Measurements from ENCODE around the gene DCX. TPM values are rescaled to one million over a fixed set of nuclear protein-coding genes. Genes with fewer than 3 reads are reported as not detected.

DCX gene
- total RNA-seq, 4 donors from 2014 or later: 0.04 to 0.26 TPM; not detected in 2

- Histone ChIP-seq H3K27ac (no peak overlapping the region), H3K27me3 (no peaks in the 10 kb centered on the region), H3K4me1 (no peaks in the 10 kb centered on the region), H3K4me3 (no peak overlapping the region), H3K36me3 (no peaks in the 10 kb centered on the region), H3K9me3 (no peaks in the 10 kb centered on the region)
- intact Hi-C loops (cut with DNase I): no loop called here
- no peak for DNase-seq
- no peak for TF ChIP-seq CTCF (IDR thresholded peaks at IDR 0.05)
- TF ChIP-seq POLR2A (IDR thresholded peaks at IDR 0.05): no peak
- 13 to 41% methylated on average over 6 of the region's 6 CpGs for WGBS, 2 donors
Observed at GRCh38 chrX:111376897-111377578, 35.0 kb downstream of the DCX start.

- no peaks in the 10 kb centered on the region for H3K36me3 ChIP-seq
- H3K9me3 ChIP-seq: no peaks in the 10 kb centered on the region
- no peak overlapping the region for H3K4me3 ChIP-seq
- 30 to 40% methylated on average over 1 to 3 of the region's 3 CpGs for WGBS, 2 donors
- no peak overlapping the region for H3K27ac ChIP-seq
- DNase-seq: no peak
- intact Hi-C loops (cut with DNase I): no loop called here
- TF ChIP-seq POLR2A (IDR thresholded peaks at IDR 0.05) (no peak), CTCF (IDR thresholded peaks at IDR 0.05) (no peak)
- H3K27me3 ChIP-seq: no peaks in the 10 kb centered on the region
- no peaks in the 10 kb centered on the region for H3K4me1 ChIP-seq
Observed at GRCh38 chrX:111376486-111376885, 35.5 kb downstream of the DCX start.

GRCh38 chrX:111375747-111376146 is 36.2 kb downstream of the DCX start:
- H3K4me1 ChIP-seq: no peaks in the 10 kb centered on the region
- no peak overlapping the region for H3K27ac ChIP-seq
- DNase-seq: no peak
- no peaks in the 10 kb centered on the region for H3K27me3 ChIP-seq
- no peaks in the 10 kb centered on the region for H3K9me3 ChIP-seq
- intact Hi-C loops (cut with DNase I): no loop called here
- no peak overlapping the region for H3K4me3 ChIP-seq
- 15 to 20% methylated on average over 1 to 2 of the region's 2 CpGs for WGBS, 2 donors
- TF ChIP-seq CTCF (IDR thresholded peaks at IDR 0.05): no peak
- TF ChIP-seq POLR2A (IDR thresholded peaks at IDR 0.05): no peak
- no peaks in the 10 kb centered on the region for H3K36me3 ChIP-seq

GRCh38 chrX:111372086-111372485 is 39.9 kb downstream of the DCX start:
- H3K36me3 ChIP-seq: no peaks in the 10 kb centered on the region
- intact Hi-C loops (cut with DNase I): no loop called here
- WGBS, 2 donors: 42 to 48% methylated on average over 5 of the region's 5 CpGs

More at GRCh38 chrX:111372086-111372485, 39.9 kb downstream of the DCX start:
- Histone ChIP-seq H3K4me1 (no peaks in the 10 kb centered on the region), H3K27ac (no peak overlapping the region), H3K9me3 (no peaks in the 10 kb centered on the region), H3K4me3 (no peak overlapping the region), H3K27me3 (no peaks in the 10 kb centered on the region)
- TF ChIP-seq POLR2A (IDR thresholded peaks at IDR 0.05): no peak
- TF ChIP-seq CTCF (IDR thresholded peaks at IDR 0.05): no peak
- DNase-seq: no peak
